IPS DF 4.7 (cell line): ENCODE data around the gene DOCK4.
"Not testable (repeated sequence)": the region's sequence is repeated elsewhere in the genome, so short reads cannot be mapped to it uniquely, and the experiment has no call there.

ENCODE experiments used
- DNase-seq: peaks from one replicate; pipeline ENCODE4 v3.0.0-alpha.2; 2013; ENCODE audit warnings: low spot score; ENCODE audit errors: extremely low read depth

Gene DOCK4

DNA sequence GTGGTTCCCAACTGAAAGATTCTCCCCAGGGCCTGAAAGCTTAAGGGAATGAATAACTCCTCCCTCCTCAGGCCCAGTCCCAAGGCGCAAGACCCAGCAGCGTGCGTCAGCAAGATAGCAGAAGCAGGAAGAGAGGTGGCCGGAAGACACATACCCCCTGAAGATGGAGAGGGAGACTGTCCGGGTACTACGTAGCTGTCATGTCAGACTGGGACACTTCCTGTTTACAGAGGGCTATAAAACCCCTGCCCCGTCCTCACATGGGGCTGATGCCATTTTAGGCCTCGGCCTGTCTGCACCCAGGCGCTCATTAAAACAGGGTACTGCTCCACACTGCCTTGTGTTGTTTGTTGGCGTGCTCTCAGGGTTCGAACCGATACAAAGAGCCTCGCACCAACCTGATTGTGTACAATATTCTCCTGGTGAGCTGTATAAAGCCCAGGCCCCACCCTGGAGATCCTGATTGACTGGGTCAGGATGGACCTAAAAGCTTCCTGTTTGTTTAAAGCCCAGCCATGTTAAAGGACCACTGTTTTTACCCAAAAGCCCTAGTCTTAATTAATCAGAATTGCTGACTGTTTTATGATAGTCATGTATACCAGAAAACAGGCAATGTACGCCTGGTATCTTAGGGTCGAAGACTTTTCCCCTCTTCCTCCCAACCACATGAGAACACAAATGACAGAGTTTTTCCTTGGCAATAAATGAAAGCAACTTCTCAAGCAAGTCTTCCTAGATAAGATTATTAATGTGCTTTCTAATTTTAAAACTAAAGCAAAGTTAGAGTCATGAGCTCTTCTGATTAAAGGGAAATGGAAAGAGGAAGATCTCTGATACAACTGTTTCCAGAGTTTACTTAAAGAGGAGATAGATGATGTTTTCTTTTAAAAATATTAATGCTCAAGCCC is 251.5 kb downstream of the DOCK4 start:
- DNase-seq = no peak

DNA sequence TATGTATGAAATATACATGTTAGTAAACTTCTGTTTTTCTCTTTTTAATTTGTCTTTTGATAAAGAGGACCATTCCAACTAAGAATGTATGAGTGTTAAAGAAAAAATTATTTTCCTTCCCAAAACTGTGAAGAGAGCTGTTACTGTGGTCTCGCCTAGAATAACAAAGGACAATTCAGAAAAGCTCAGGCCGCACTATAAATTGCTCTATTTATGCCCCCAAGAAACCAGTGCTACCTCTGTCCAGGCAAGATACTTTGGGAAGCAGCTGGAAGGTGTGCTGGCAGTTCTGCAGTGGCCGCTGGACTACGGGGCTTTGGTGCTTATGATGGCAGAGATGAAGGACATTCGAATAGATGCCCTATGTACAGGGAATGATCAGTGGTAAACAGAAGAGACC is 252.1 kb downstream of the DOCK4 start:
- no peak for DNase-seq

DNA sequence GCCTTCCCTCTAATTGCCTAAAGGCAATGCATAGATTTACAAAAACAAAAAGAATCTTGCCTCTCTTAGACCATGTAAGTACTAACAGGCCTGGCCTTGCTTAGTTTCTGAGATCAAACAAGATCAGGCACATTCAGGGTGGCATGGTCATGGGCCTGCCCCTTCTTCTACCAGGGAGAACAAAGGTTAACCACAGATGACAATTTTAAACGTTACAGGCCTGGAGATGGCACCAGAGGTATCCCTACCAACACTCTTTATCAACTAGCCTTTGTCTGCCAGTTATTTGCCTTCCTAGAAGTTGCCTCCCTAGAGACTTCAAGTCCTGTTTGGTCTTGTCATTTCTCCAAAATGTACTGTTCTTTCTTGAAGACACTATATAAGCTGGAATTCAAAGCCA is 252.6 kb downstream of the DOCK4 start:
- DNase-seq = no peak

DNA sequence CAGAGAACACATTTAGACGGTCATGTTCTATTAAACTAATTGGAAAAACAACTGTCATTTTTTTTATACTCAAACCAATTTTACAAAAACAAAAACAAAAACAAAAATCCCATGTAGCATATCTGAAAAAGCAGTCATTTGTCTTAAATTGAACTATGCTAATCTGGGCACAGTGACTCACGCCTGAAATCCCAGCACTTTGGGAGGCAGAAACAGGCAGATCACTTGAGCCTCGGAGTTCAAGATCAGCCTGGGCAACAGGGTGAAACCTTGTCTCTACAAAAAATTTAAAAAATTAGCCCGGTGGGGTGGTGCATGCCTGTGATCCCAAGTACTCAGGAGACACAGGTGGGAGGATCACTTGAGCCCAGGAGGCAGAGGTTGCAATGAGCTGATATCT is 253.4 kb downstream of the DOCK4 start:
- DNase-seq = no peak

DNA sequence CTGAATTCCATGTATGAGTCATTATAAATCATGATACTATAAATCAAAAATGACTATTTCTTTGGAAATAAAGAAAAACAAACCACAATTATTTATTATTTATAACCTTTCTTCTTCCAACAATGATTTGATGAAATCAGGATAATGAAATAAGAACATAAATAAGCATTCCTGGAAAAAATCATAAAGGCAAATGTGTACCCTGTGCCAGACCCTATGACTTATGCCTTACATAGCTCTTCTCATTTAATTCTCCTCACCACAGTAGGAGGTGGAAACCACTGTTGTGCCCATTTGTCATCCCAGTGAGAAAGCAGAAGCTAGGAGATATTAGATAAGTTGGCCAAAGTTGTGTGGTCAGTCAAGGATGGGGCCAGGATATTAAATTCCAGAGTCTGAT is 255.1 kb downstream of the DOCK4 start:
- DNase-seq = no peak

DNA sequence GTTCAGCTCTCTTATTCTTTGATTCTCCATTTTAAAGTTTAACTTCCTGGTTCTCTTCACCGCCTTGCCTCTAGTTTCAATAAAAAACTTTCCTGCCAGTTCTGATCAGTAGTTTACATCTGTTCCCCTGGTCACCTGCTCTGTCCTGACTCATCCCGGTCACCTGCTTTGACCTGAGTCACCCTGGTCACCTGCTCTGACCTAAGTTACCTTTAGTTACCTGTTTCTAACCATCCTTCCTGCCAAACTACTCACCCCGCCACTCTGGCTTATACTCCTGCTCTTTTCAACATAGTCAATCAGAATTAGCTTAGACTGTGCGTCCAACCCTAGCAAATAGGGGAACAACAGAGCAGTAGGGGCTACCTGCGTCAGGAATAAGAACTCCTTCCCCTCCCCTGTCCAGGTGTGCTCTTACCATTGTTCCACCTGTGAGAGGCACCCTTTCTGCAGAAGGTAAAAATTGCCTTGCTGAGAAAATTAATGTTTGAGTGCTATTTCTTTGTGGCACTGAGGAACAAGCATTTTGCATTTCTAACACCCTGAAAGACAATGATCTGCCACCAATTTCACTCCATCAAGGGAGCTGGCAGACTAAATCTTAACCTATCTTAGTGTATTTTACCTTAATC is 263.6 kb downstream of the DOCK4 start:
- no peak for DNase-seq

DNA sequence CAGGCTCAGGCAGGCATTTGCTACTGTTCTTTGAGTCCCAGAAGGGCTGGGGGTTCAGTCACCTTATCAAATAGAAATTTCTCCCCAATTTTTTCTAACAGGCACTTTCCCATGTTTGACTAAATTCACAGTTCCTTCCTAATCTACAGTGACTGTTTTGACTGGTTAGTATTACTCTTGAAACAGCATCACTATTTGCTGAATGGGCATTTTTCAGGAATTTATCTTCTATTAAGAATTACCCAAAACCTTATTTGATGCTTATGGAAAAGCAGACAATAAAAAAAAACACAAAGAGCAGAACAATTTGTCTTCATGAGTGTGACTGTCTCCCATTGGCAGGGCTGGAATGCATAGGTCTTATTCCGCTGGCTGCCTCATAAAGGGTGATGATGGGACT is 269.0 kb downstream of the DOCK4 start:
- no peak for DNase-seq

DNA sequence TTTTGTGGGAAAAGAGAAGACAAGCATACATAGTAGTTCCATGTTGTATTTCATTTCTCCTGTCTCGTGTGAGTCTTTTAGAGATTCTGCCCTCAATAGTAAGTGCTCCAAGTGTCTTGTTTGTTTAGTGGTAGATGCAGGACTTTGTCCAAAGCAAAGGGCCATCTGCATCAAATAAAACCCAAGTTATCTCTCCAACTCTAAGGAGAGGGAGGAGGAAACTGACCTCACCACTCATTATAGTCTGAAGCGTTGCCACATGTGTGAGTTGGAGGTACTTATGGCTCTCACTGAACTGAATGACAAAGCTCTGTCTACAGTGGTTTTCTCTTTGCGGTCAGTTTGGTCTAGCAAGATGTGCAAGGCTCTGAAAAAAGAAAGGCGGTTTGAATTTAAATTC is 272.6 kb downstream of the DOCK4 start:
- no peak for DNase-seq

DNA sequence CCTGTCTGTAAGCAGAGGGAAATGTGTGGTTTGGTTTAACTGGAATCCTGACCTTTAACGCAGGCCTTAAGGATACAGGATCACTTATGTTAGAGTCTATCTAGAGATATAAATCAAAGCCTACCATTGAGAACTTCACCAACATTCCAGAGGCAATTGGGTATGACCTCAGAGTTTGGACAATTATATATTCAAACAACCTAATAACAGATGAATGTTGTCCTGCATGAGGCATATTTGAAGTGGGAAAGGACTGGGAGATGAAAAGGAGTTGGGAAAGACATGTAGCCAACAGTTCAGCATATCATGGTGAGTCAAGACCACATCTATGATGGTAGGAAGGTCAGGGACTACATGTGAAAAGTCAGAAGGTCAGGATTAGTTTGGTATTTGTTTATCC is 274.2 kb downstream of the DOCK4 start:
- no peak for DNase-seq

DNA sequence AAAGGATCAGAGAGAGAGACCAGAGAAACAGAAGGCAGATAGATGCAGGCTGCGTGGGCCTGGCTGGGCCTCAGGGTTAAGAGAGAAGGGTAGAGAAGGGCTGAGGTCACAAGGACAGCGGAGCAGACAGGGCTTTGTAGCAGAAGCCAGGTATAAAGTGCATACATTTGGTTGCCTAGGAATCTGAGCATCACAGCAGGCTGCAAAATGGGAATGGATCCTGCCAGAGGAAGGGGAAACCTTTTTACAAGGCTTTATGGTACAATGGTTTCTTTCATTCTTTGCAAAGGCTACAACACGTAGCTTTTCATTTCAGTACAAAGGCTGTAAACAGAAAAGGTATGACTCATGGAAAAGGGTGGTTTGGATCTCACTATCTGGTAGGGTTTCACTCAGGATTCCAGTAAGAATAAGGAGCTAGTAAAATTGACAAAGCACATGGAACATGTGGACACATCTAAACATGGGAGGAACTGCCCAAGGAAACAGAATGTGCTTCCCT is 275.1 kb downstream of the DOCK4 start:
- DNase-seq = no peak

DNA sequence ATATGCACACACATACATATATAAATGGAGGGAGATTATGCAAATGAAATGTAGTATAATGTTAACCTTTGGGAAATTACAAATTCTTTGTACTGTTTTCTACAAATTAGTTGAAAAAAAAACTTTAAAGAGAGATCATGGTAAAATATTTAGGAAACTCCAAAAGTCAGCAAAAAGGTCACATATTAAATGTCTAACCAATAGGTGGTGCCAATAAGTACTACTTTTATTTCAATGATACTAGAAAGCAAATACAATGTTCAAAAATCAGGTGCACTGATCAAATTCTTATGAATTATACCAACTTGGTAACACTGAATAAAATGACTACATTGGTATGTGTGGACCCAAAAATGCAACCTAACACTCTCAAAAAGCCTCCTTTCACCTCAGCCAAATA is 276.9 kb downstream of the DOCK4 start:
- no peak for DNase-seq

DNA sequence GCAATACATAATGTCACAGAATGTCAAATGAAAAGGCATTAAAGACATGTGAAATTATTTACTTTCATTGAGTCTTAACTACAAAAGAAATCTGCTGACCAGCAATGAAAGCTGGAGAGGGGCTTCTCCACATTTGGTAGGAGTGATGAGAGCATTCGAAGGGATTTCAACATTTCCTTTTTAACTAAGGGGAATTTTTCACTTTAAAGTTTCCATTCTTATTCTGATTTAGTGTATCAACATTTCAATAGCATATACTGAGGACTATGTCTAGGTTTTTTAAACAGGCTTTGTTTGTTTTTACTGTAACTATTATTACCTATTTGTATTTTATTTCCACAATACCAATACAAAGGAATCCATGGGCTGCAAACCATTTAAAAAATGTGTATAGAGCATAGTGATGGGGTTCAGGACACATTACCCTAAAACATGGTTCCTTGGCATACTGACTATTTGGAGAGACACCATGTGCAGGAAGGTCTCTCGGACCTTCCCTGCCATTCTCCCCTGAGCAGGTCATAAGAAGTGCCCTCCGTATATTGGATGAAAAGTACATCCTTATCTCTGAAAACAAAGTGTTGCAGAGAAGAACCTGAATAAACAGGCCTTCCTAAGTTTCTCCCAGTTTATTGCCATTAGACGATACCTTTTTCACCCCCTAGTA is 278.7 kb downstream of the DOCK4 start:
- no peak for DNase-seq

DNA sequence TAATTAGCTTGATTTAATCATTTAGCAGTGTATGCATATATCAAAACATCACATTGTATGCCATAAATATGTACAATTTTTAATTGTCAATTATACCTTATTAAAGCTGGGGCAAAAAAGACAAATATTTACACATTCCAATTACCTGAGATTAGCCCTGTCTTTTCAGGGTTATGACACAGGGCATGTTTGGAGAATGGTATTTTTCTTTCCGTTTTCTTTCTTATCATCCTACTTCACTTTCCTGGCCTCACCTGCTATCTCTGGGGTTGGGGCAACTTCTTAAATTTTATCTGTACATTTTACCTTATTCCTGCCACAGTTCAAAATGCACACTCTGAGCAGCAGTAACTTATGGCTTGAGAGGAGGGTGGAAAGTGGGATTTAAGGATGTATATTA is 285.9 kb downstream of the DOCK4 start:
- no peak for DNase-seq

DNA sequence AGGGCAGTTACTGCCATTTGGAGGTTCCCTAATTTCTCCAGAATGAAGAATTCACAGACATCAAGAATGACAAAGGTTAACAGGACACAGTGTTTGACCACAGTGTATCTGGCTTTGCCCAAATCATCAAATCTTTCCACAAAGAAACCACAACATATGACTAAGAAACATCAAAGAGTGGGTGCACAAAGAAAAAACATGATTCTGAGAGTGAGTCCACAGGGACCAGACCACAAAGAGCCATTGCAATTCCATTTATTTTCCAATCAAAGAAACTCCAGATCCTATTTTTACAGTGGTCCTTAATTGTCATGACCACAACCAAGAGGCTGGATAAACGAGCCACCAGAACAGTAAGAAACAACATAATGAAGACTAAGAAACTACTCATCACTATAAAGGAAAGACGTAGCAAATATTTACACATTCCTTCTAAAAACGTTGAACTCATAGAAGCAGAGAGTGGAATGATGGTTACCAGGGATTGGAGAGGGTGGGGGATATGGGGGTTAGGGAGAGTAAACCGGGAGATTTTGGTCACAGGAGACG is 286.5 kb downstream of the DOCK4 start:
- no peak for DNase-seq

DNA sequence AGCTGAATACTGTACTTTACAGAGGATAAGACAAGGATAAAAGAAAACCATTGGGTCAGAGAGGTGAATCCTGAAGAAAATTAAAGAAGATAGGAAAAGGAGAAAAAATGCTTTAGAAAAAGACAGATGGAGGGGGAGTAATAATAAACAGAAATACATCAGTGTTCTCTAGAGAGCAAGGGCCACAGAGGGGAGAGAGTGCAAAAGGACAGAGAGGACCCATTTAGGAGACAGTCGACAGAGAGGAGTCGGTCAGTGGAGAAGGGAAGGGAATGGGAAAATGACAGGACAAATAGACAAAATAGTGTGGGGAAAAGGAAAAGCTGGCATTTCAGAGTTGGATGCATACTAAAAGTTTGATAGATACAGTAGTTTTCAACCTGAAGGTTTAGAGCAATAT is 287.0 kb downstream of the DOCK4 start:
- no peak for DNase-seq

DNA sequence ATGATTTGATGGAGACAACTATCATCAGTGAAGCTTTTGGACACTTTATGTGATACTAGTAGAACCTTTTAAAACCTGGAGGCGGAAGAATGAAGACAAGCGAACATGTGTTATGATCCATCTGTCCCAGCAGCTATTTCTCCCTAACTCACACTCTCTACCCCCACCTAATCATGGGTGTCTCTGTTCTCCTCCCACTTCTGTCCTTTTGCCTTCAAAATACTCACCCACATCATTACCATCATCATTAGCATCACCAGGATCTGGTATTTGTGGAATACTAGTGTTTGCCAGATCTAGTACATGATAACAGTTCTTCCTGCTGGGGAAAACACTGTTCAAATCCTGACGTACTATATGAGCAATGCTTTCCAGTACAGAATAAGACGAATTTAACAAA is 287.7 kb downstream of the DOCK4 start:
- DNase-seq = no peak

DNA sequence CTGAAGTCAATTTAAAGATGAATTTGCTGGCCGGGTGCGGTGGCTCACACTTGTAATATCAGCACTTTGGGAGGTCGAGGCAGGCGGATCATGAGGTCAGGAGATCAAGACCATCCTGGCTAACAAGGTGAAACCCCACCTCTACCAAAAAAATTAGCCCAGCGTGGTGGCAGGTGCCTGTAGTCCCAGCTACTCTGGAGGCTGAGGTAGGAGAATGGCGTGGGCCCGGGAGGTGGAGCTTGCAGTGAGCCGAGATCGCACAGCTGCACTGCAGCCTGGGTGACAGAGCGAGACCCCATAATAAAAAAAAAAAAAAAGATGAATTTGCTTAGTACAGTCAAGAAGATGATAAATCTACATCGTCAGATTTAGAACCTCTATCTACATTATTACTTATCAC is 288.8 kb downstream of the DOCK4 start:
- not testable (repeated sequence) for DNase-seq

DNA sequence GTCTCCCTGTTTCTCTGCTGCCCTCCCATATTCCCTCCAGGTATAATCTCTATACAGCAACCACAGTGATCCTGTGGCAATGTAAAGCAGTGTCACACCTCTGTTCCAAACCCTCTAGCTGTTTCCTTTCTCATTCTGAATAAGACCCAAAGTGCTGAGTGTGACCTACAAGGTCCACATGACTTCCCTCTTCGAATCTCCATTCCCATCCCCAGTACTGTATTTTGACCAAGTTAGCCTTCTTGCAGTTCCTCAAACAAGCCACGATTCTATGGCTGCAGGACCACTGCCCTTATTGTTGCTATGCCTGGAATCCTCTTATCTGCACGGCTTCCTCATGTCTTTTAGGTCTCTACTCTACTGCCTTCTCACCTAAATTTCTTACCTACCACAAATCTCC is 291.9 kb downstream of the DOCK4 start:
- no peak for DNase-seq

DNA sequence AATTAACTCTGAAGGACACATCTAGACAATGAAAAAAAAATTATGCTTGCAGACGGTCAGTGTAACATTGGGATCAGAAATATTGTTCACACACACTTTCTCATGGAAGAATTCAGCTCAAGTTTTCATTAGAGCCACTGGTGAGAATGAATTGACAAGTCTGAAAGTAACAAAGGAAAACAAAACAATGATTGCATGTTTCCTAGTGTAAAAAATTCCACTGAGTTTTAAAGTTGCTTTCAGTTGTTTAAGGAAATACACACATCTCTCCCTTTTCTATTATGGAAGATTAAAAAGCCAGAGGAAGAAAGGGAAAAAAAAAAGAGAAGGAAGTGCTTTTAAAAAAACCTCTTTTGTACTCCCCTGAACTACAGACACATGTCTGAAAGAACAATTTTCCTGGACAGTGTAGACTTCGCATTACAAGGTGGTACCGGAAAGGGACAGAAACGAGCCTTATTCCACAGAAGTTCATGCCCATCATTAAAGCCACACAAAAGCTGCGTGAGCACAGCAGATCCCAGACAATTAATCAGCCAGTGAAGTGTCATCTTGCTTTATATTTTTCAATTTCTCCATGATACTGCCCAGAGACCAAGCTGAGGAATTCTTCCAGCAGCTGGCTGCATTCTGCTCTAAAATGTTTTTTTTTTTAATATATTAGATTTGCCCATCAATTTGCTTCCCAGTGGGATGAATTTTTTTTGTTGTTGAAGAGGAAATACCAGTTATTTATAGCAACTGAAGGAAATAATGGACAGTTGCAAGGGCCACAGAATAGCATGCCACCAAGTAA is 294.8 kb downstream of the DOCK4 start:
- no peak for DNase-seq

DNA sequence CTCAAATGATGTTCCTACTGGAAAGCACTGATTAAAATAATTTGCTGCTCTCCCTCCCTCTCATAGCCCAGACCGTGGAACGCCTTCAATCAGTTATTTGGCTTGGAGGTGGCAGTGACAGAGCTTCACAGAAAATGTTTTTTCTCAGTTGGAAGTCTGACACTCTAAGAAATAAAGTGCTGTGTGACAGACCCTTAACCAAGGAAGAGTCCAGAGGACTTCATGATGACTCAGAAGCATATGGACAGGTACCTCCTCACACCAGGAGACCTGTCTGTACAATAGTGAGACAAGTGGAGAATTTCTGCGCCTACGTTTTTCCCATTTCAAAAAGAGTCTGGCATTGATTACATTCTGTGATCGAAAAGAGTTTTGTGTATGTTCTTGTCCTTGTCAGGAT is 295.5 kb downstream of the DOCK4 start:
- no peak for DNase-seq

DNA sequence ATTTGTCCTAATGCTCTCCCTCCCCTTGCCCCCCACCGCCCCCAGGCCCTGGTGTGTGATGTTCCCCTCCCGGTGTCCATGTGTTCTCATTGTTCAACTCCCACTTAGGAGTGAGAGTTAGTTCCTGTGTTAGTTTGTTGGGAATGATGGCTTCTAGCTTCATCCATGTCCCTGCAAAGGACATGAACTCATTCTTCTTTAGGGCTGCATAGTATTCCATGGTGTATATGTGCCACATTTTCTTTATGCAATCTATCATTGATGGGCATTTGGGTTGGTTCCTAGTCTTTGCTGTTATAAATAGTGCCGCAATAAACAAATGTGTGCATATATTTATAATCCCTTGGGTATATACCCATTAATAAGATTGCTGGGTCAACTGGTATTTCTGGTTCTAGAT is 297.5 kb downstream of the DOCK4 start:
- not testable (repeated sequence) for DNase-seq
